Sigmoid colon (tissue), 4 donors: ENCODE data around the gene DGKD.

Experiments
- EP300 ChIP-seq, 4 donors: sonication (generic); formaldehyde crosslinking; IDR thresholded peaks; one replicate each; pipeline ENCODE4 v1.6.1; 2017; ENCODE audit warnings: antibody characterized with exemption in 4 of 4
- POLR2A ChIP-seq, 2 donors: fragments of 450-650 bp; IDR thresholded peaks; one replicate each; pipeline ENCODE4 v1.6.1; 2016; ENCODE audit warnings: antibody characterized with exemption in 2 of 2, mild to moderate bottlenecking in 2 of 2, moderate library complexity in 2 of 2

GRCh38 chr2:233486778-233487552 lies 132.7 kb downstream of the DGKD start:
- TF ChIP-seq EP300 (IDR thresholded peaks at IDR 0.05): no peak
- TF ChIP-seq POLR2A (IDR thresholded peaks at IDR 0.05): no peak
